HepG2 (cell line): ENCODE data around the gene DTYMK. TPM values are rescaled to one million over a fixed set of nuclear protein-coding genes. Genes with fewer than 3 reads are reported as not detected.
A peak's percentile ranks its signal among the peaks of the same experiment; 100 is the strongest.

Source experiments
- ATAC-seq: fragments of 200-7000 bp; cut with Tn5 transposase; 3 replicates; pipeline ENCODE4 v1.9.1; 2020; ENCODE audit warnings: mild to moderate bottlenecking, moderate library complexity
- BruUV-seq: library from RNA; stranded (reverse); fragments of 400-500 nt; replicated peaks from 2 replicates; lab custom pipeline; 2021; lab: Mats Ljungman, UMichigan
- CTCF ChIA-PET: fragments of 300-600 bp; formaldehyde crosslinking; extraction: SDS; loops from one replicate; lab custom pipeline; 2021; ENCODE audit warnings: low total read pairs, inconsistent platforms, low intra/inter-chr PET ratio; lab: Yijun Ruan, JAX
- POLR2A ChIA-PET: fragments of 350-600 bp; sonication (Branson Sonifier 250); formaldehyde crosslinking; loops from one replicate; lab custom pipeline; 2020; ENCODE audit warnings: antibody characterized with exemption, inconsistent platforms; lab: Yijun Ruan, JAX
- DNase-seq: peaks from one replicate; pipeline ENCODE4 v3.0.0-alpha.2; 2015; ENCODE audit warnings: low spot score
- FAIRE-seq: peaks from 3 replicates; lab custom pipeline; 2011; peaks lifted over from hg19 to GRCh38; lab: Jason Lieb, UNC
- H2AFZ ChIP-seq: one replicate; pipeline ENCODE4 v1.6.1; 2011; ENCODE audit warnings: low read length, inconsistent platforms
- H3K27ac ChIP-seq: fragments of 300-600 bp; 3 replicates; pipeline ENCODE4 v1.8.0; 2011; ENCODE audit warnings: mixed run types, mild to moderate bottlenecking, mixed read lengths, low read length, inconsistent platforms; ENCODE audit not compliant: insufficient read depth; ENCODE audit errors: extremely low read length
- H3K27me3 ChIP-seq, 2 experiments: fragments of 200-600 bp in 1 of 2; 2 replicates in 1 of 2; 3 replicates in 1 of 2; pipeline versions ENCODE4 v1.6.0 to v1.8.0; 2011; ENCODE audit warnings: low read length in 2 of 2, mild to moderate bottlenecking in 2 of 2, moderate library complexity in 2 of 2, inconsistent platforms in 1 of 2; ENCODE audit not compliant: insufficient read depth in 2 of 2, control insufficient read depth in 1 of 2
- H3K36me3 ChIP-seq, 2 experiments: fragments of 200-600 bp in 1 of 2; replicated peaks in 1 of 2; 2 replicates in 1 of 2; 3 replicates in 1 of 2; pipeline versions ENCODE4 v1.5.1 to v1.8.0; 2011; ENCODE audit warnings: low read length in 2 of 2, inconsistent platforms in 1 of 2; ENCODE audit not compliant: insufficient read depth in 2 of 2, control insufficient read depth in 1 of 2
- H3K4me1 ChIP-seq: 2 replicates; pipeline ENCODE4 v1.5.1; 2012; ENCODE audit warnings: low read length, inconsistent platforms; ENCODE audit not compliant: insufficient read depth
- H3K4me2 ChIP-seq: 2 replicates; pipeline ENCODE4 v1.6.0; 2011; ENCODE audit warnings: low read depth, low read length, inconsistent platforms
- H3K4me3 ChIP-seq, 3 experiments: fragments of 200-600 bp in 1 of 3; sonication (generic), shearing (Covaris generic) in 1 of 3; replicated peaks in 1 of 3; 2 replicates each; pipeline ENCODE4 v1.5.1; 2011 to 2016; ENCODE audit warnings: low read length in 3 of 3, inconsistent platforms in 2 of 3, low read depth in 2 of 3, mild to moderate bottlenecking in 2 of 3, control low read depth in 1 of 3, mixed read lengths in 1 of 3; ENCODE audit not compliant: insufficient read depth in 1 of 3
- H3K79me2 ChIP-seq: one replicate; pipeline ENCODE4 v1.6.1; 2011; ENCODE audit warnings: low read length, inconsistent platforms; ENCODE audit not compliant: insufficient read depth
- H3K9ac ChIP-seq: 2 replicates; pipeline ENCODE4 v1.6.0; 2011; ENCODE audit warnings: mild to moderate bottlenecking, low read depth, low read length, inconsistent platforms; ENCODE audit not compliant: insufficient read depth
- H3K9me3 ChIP-seq: 2 replicates; pipeline ENCODE4 v1.5.1; 2012; ENCODE audit warnings: mild to moderate bottlenecking, low read length
- H4K20me1 ChIP-seq: 2 replicates; pipeline ENCODE4 v1.6.0; 2011; ENCODE audit warnings: inconsistent platforms, mild to moderate bottlenecking, low read length, moderate library complexity; ENCODE audit not compliant: insufficient read depth
- CENPX ChIP-seq: sonication (generic); formaldehyde crosslinking; IDR thresholded peaks from 2 replicates; pipeline ENCODE4 v1.9.0; 2021; ENCODE audit warnings: mild to moderate bottlenecking, missing genetic modification reagents, moderate library complexity
- CREB3 ChIP-seq: sonication (generic); formaldehyde crosslinking; IDR thresholded peaks from 2 replicates; pipeline ENCODE4 v1.5.0; 2020; ENCODE audit warnings: missing genetic modification reagents
- HMG20A ChIP-seq: IDR thresholded peaks from 2 replicates; pipeline ENCODE4 v1.6.1; 2016; ENCODE audit warnings: borderline replicate concordance
- HOXA9 ChIP-seq: sonication (generic); formaldehyde crosslinking; IDR thresholded peaks from 2 replicates; pipeline ENCODE4 v1.8.1; 2022; ENCODE audit warnings: missing genetic modification reagents, mild to moderate bottlenecking, moderate library complexity, borderline replicate concordance
- MTA3 ChIP-seq: sonication (generic); formaldehyde crosslinking; IDR thresholded peaks from 2 replicates; pipeline ENCODE4 v1.4.0; 2020; ENCODE audit warnings: missing genetic modification reagents
- SMYD3 ChIP-seq: sonication (generic); formaldehyde crosslinking; IDR thresholded peaks from 2 replicates; pipeline ENCODE4 v1.8.1; 2023; ENCODE audit warnings: mild to moderate bottlenecking, missing genetic modification reagents
- TEAD3 ChIP-seq: optimal IDR thresholded peaks from 2 replicates; pipeline ENCODE3; 2016; ENCODE audit warnings: borderline replicate concordance
- TP53 ChIP-seq: sonication (generic); formaldehyde crosslinking; conservative IDR thresholded peaks from 2 replicates; pipeline ENCODE4 v1.4.0; 2020; ENCODE audit warnings: missing genetic modification reagents
- ZC3H13 ChIP-seq: sonication (generic); formaldehyde crosslinking; IDR thresholded peaks from 2 replicates; pipeline ENCODE4 v1.8.1; 2023; ENCODE audit warnings: mild to moderate bottlenecking, missing genetic modification reagents, moderate library complexity
- ZNF281 ChIP-seq: sonication (generic); formaldehyde crosslinking; IDR thresholded peaks from 2 replicates; pipeline ENCODE4 v1.4.0; 2020; ENCODE audit warnings: missing genetic modification reagents, borderline replicate concordance
- ZNF746 ChIP-seq: sonication (generic); formaldehyde crosslinking; IDR thresholded peaks from 2 replicates; pipeline ENCODE4 v1.8.0; 2022; ENCODE audit warnings: mild to moderate bottlenecking, missing genetic modification reagents
- WGBS: methylation state at CpG from one replicate; pipeline ENCODE4 v1.1.6; 2017; ENCODE audit warnings: low lambda C conversion rate; 5-methylcytosine and 5-hydroxymethylcytosine counted together
- in situ Hi-C: cut with HindIII; loops from 2 replicates; pipeline ENCODE4 v1.10.0; 2017; ENCODE audit warnings: low pct_unique_long_range_greater_than_20kb; ENCODE audit not compliant: extremely low pct_ligation_motif_present
- intact Hi-C: fragments of 100-400 bp; cut with micrococcal nuclease; formaldehyde crosslinking; loops from one replicate; pipeline ENCODE4 v1.10.0; 2022; ENCODE audit not compliant: unreplicated experiment
- polyA plus RNA-seq, 8 experiments: library from polyadenylated mRNA; depleted of rRNA in 3 of 8; stranded (reverse) in 7 of 8; unstranded in 1 of 8; fragments of >200 nt; fragmentation: Illumina TruSeq in 4 of 8; extraction: Trizol in 4 of 8; gene quantifications; 2 replicates each; pipeline versions ENCODE4 v1.2.1 to v1.2.3, GENCODE V29; 2011 to 2016; ENCODE audit warnings: low read depth in 4 of 8, missing spikeins in 1 of 8, mixed read lengths in 1 of 8; ENCODE audit not compliant: insufficient read depth in 1 of 8
- total RNA-seq, 5 experiments: library from RNA; depleted of rRNA; stranded (reverse); fragments of >200 nt; fragmentation: Illumina TruSeq; extraction: Trizol; gene quantifications; 2 replicates each; pipeline ENCODE4 v1.2.3, GENCODE V29; 2016; ENCODE audit warnings: low read depth in 1 of 5
- TF ChIP-seq, protein P1 (sequence below): sonication (generic); formaldehyde crosslinking; IDR thresholded peaks from 2 replicates; pipeline ENCODE4 v1.4.0; 2020; ENCODE audit warnings: missing genetic modification reagents, borderline replicate concordance
- TF ChIP-seq, protein P2 (sequence below): sonication (generic); formaldehyde crosslinking; IDR thresholded peaks from 2 replicates; pipeline ENCODE4 v1.5.0; 2020; ENCODE audit warnings: mild to moderate bottlenecking, missing genetic modification reagents
- TF ChIP-seq, protein P3 (sequence below): sonication (generic); formaldehyde crosslinking; IDR thresholded peaks from 2 replicates; pipeline ENCODE4 v1.8.0; 2022; ENCODE audit warnings: low read depth, missing genetic modification reagents

Gene DTYMK
- total and polyA plus RNA-seq, 2 of the 13 experiments (the other 11 are each of a cell fraction or from before 2014, with no cell fraction given), result 57.5 to 134 TPM

- in situ Hi-C loops (no loop called here), intact Hi-C loops (no loop called here)
- no peak for FAIRE-seq
- no peaks in the 10 kb centered on the region for H4K20me1 ChIP-seq
- H3K36me3 ChIP-seq, result peaks cover 14 to 34% of the 10 kb centered on the region in 2 experiments
- H3K9me3 ChIP-seq, result no peaks in the 10 kb centered on the region
- H3K79me2 ChIP-seq, result peaks cover 24% of the 10 kb centered on the region
- H2AFZ ChIP-seq, result no peak overlapping the region
- H3K27me3 ChIP-seq, result no peaks in the 10 kb centered on the region; a peak in 1 of 5 replicates
- BruUV-seq, result no TSS peak
- no peak overlapping the region for H3K4me2 ChIP-seq
- no peak overlapping the region for H3K9ac ChIP-seq
- no peak overlapping the region for H3K4me3 ChIP-seq
- peaks cover 21% of the 10 kb centered on the region for H3K4me1 ChIP-seq
- WGBS, result 96% methylated on average over 6 of the region's 6 CpGs
- H3K27ac ChIP-seq, result no peak overlapping the region
- ChIA-PET POLR2A (interaction anchor here (8.6 kb wide), 1 partner anchor 10 kb away, joined by 234 read pairs; the partner anchor contains the start of gene ING5), CTCF (no interaction called here)
- no peak for ATAC-seq
- DNase-seq, result no peak
- TF ChIP-seq ZC3H13 (CRISPR knock-in tag), result 0 out of 2 replicates have a peak, but pooled peaks have one; percentile 40
- no peak for TF ChIP-seq HMG20A (CRISPR knock-in tag)
- TF ChIP-seq, protein P1, sequence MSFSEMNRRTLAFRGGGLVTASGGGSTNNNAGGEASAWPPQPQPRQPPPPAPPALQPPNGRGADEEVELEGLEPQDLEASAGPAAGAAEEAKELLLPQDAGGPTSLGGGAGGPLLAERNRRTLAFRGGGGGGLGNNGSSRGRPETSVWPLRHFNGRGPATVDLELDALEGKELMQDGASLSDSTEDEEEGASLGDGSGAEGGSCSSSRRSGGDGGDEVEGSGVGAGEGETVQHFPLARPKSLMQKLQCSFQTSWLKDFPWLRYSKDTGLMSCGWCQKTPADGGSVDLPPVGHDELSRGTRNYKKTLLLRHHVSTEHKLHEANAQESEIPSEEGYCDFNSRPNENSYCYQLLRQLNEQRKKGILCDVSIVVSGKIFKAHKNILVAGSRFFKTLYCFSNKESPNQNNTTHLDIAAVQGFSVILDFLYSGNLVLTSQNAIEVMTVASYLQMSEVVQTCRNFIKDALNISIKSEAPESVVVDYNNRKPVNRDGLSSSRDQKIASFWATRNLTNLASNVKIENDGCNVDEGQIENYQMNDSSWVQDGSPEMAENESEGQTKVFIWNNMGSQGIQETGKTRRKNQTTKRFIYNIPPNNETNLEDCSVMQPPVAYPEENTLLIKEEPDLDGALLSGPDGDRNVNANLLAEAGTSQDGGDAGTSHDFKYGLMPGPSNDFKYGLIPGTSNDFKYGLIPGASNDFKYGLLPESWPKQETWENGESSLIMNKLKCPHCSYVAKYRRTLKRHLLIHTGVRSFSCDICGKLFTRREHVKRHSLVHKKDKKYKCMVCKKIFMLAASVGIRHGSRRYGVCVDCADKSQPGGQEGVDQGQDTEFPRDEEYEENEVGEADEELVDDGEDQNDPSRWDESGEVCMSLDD (CRISPR knock-in tag), result no peak
- no peak for TF ChIP-seq ZNF746 (CRISPR knock-in tag)
- no peak for TF ChIP-seq CREB3 (CRISPR knock-in tag)
- no peak for TF ChIP-seq CENPX (CRISPR knock-in tag)
- no peak for TF ChIP-seq TP53
- TF ChIP-seq SMYD3 (CRISPR knock-in tag), result no peak
- no peak for TF ChIP-seq TEAD3 (CRISPR knock-in tag)
- TF ChIP-seq, protein P2, sequence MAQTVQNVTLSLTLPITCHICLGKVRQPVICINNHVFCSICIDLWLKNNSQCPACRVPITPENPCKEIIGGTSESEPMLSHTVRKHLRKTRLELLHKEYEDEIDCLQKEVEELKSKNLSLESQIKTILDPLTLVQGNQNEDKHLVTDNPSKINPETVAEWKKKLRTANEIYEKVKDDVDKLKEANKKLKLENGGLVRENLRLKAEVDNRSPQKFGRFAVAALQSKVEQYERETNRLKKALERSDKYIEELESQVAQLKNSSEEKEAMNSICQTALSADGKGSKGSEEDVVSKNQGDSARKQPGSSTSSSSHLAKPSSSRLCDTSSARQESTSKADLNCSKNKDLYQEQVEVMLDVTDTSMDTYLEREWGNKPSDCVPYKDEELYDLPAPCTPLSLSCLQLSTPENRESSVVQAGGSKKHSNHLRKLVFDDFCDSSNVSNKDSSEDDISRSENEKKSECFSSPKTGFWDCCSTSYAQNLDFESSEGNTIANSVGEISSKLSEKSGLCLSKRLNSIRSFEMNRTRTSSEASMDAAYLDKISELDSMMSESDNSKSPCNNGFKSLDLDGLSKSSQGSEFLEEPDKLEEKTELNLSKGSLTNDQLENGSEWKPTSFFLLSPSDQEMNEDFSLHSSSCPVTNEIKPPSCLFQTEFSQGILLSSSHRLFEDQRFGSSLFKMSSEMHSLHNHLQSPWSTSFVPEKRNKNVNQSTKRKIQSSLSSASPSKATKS (CRISPR knock-in tag), result no peak
- no peak for TF ChIP-seq MTA3
- TF ChIP-seq, protein P3, sequence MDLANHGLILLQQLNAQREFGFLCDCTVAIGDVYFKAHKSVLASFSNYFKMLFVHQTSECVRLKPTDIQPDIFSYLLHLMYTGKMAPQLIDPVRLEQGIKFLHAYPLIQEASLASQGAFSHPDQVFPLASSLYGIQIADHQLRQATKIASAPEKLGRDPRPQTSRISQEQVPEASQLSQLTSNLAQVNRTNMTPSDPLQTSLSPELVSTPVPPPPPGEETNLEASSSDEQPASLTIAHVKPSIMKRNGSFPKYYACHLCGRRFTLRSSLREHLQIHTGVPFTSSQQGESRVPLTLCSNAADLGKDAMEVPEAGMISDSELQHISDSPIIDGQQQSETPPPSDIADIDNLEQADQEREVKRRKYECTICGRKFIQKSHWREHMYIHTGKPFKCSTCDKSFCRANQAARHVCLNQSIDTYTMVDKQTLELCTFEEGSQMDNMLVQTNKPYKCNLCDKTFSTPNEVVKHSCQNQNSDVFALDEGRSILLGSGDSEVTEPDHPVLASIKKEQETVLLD (CRISPR knock-in tag), result no peak
- no peak for TF ChIP-seq ZNF281
- TF ChIP-seq HOXA9 (CRISPR knock-in tag), result no peak
Measured at GRCh38 chr2:241690202-241690717, 3.6 kb upstream of the DTYMK start.
